Measurements from ENCODE around the gene FBXL14. TPM values are rescaled to one million over a fixed set of nuclear protein-coding genes. Genes with fewer than 3 reads are reported as not detected.

FBXL14 gene
- total and polyA plus RNA-seq, 2 experiments from 2014 or later: 8.6 to 11.7 TPM

GRCh38 chr12:1544996-1545700, 49.2 kb downstream of the FBXL14 start:
- no peak overlapping the region for H2AFZ ChIP-seq
- no peak overlapping the region for H3K27ac ChIP-seq
- H3K79me2 ChIP-seq: peaks cover 2% of the 10 kb centered on the region

GRCh38 chr12:1542599-1542998, 51.8 kb downstream of the FBXL14 start:
- no peak overlapping the region for H3K4me2 ChIP-seq
- H3K9me3 ChIP-seq (ENCODE audit: low read depth): no peaks in the 10 kb centered on the region
- no peaks in the 10 kb centered on the region for H3K9me2 ChIP-seq (replicated peaks; ENCODE audit: insufficient read depth)
- no peak overlapping the region for H2AFZ ChIP-seq
- no peak overlapping the region for H3K27ac ChIP-seq
- peaks cover 4% of the 10 kb centered on the region for H4K20me1 ChIP-seq (ENCODE audit: insufficient read depth, poor library complexity, severe bottlenecking)
- H3K36me3 ChIP-seq (replicated peaks; ENCODE audit: insufficient read depth, low read depth): peaks cover 4% of the 10 kb centered on the region
- no peaks in the 10 kb centered on the region for H3K4me1 ChIP-seq (ENCODE audit: insufficient read depth)
- H3K4me3 ChIP-seq: no peak overlapping the region
- DNase-seq (ENCODE audit: low spot score): no peak
- 97% methylated on average over 7 of the region's 7 CpGs for WGBS (ENCODE audit: low lambda C conversion rate, missing lambda C conversion rate)
- H3K27me3 ChIP-seq: no peaks in the 10 kb centered on the region
- no peak for TF ChIP-seq EZH2 (IDR thresholded peaks at IDR 0.05; ENCODE audit: borderline replicate concordance)
- no peak for TF ChIP-seq EZH2phosphoT487 (IDR thresholded peaks at IDR 0.05; ENCODE audit: low read depth, severe bottlenecking, unreplicated experiment)
- no peak for TF ChIP-seq CTCF (IDR thresholded peaks at IDR 0.05; ENCODE audit: poor library complexity)
- H3K79me2 ChIP-seq: peaks cover 2% of the 10 kb centered on the region

More at GRCh38 chr12:1544996-1545700, 49.2 kb downstream of the FBXL14 start:
- DNase-seq (ENCODE audit: low spot score): no peak
- Histone ChIP-seq H3K36me3 (replicated peaks; ENCODE audit: insufficient read depth, low read depth) (peaks cover 4% of the 10 kb centered on the region), H3K4me1 (ENCODE audit: insufficient read depth) (no peaks in the 10 kb centered on the region), H3K27me3 (no peaks in the 10 kb centered on the region), H3K9me2 (replicated peaks; ENCODE audit: insufficient read depth) (no peaks in the 10 kb centered on the region), H3K9me3 (ENCODE audit: low read depth) (no peaks in the 10 kb centered on the region), H3K4me2 (no peak overlapping the region), H4K20me1 (ENCODE audit: insufficient read depth, poor library complexity, severe bottlenecking) (peaks cover 4% of the 10 kb centered on the region), H3K4me3 (no peak overlapping the region)
- TF ChIP-seq CTCF (IDR thresholded peaks at IDR 0.05; ENCODE audit: poor library complexity): peak; percentile 21
- no peak for TF ChIP-seq EZH2 (IDR thresholded peaks at IDR 0.05; ENCODE audit: borderline replicate concordance)
- TF ChIP-seq EZH2phosphoT487 (IDR thresholded peaks at IDR 0.05; ENCODE audit: low read depth, severe bottlenecking, unreplicated experiment): no peak
- 79% methylated on average over 7 of the region's 7 CpGs for WGBS (ENCODE audit: low lambda C conversion rate, missing lambda C conversion rate)

GRCh38 chr12:1540690-1541089, 53.7 kb downstream of the FBXL14 start:
- H3K36me3 ChIP-seq (replicated peaks; ENCODE audit: insufficient read depth, low read depth): peaks cover 4% of the 10 kb centered on the region
- H2AFZ ChIP-seq: no peak overlapping the region
- no peaks in the 10 kb centered on the region for H3K9me2 ChIP-seq (replicated peaks; ENCODE audit: insufficient read depth)
- 76% methylated on average over 6 of the region's 6 CpGs for WGBS (ENCODE audit: low lambda C conversion rate, missing lambda C conversion rate)
- H3K9me3 ChIP-seq (ENCODE audit: low read depth): no peaks in the 10 kb centered on the region
- no peak overlapping the region for H3K4me3 ChIP-seq
- H3K27me3 ChIP-seq: no peaks in the 10 kb centered on the region
- H4K20me1 ChIP-seq (ENCODE audit: insufficient read depth, poor library complexity, severe bottlenecking): peaks cover 4% of the 10 kb centered on the region
- H3K4me2 ChIP-seq: no peak overlapping the region
- H3K4me1 ChIP-seq (ENCODE audit: insufficient read depth): no peaks in the 10 kb centered on the region
- no peak for DNase-seq (ENCODE audit: low spot score)
- TF ChIP-seq EZH2phosphoT487 (IDR thresholded peaks at IDR 0.05; ENCODE audit: low read depth, severe bottlenecking, unreplicated experiment) (no peak), CTCF (IDR thresholded peaks at IDR 0.05; ENCODE audit: poor library complexity) (no peak), EZH2 (IDR thresholded peaks at IDR 0.05; ENCODE audit: borderline replicate concordance) (no peak)
- H3K79me2 ChIP-seq: peaks cover 2% of the 10 kb centered on the region
- no peak overlapping the region for H3K27ac ChIP-seq

Measured in hepatocyte (in vitro differentiated cells).